ENCODE results near the gene RIT1. TPM values are rescaled to one million over a fixed set of nuclear protein-coding genes. Genes with fewer than 3 reads are reported as not detected.

RIT1 gene
- total and polyA plus RNA-seq, 2 donors (not counting 3 experiments of a cell fraction or from before 2014, with no cell fraction given): 46.4 to 65.5 TPM

DNA sequence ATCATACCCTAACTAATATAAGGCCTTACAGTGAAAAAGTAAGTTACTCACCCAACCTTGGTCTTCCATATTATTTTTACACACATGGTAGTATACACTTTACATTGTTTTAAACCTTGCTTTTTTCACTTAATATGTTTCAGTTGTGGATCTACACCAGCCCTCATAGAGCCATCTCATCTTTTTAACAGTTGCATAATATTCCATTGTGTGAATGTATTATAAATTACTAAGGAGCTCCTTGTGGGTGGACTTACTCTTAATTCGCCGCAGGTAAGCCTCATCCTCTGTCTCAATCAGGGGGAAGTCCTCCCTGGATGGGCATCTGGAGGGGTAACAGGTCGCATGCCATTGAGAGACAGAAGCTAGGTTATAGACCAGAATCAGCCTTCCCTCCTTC, 43.5 kb upstream of the RIT1 start:
- Histone ChIP-seq H3K9ac (replicated peaks; ENCODE audit: extremely low read depth, insufficient read depth, low read length) (no peak overlapping the region), H3K4me3 (replicated peaks in 1 of 3; ENCODE audit: insufficient read depth in 1 of 3, low read depth in 1 of 3, low read length in 3 of 3) (no peak overlapping the region), H2AFZ (ENCODE audit: low read depth, low read length) (no peak overlapping the region), H3K9me3 (replicated peaks; ENCODE audit: control insufficient read depth, insufficient read depth, low read length) (no peaks in the 10 kb centered on the region), H3K79me2 (ENCODE audit: control insufficient read depth, insufficient read depth, low read length) (peaks cover 4% of the 10 kb centered on the region), H4K20me1 (replicated peaks; ENCODE audit: control insufficient read depth, extremely low read depth, insufficient read depth, low read length) (no peaks in the 10 kb centered on the region), H3K36me3 (ENCODE audit: control insufficient read depth in 2 of 2, extremely low read depth in 1 of 2, insufficient read depth in 2 of 2, low read length in 2 of 2) (peaks cover 51 to 60% of the 10 kb centered on the region in 2 experiments), H3K4me2 (ENCODE audit: insufficient read depth, low read length) (no peak overlapping the region), H3K27ac (ENCODE audit: insufficient read depth, low read depth, low read length) (no peak overlapping the region), H3K4me1 (ENCODE audit: control insufficient read depth, extremely low read depth, insufficient read depth, low read length) (no peaks in the 10 kb centered on the region), H3K9me1 (replicated peaks; ENCODE audit: control insufficient read depth, extremely low read depth, insufficient read depth, low read length) (no peaks in the 10 kb centered on the region), H3K27me3 (ENCODE audit: control insufficient read depth in 2 of 2, insufficient read depth in 2 of 2, low read length in 2 of 2) (no peaks in the 10 kb centered on the region)
- intact Hi-C loops (cut with micrococcal nuclease) (no loop called here), dilution Hi-C loops (cut with MboI; ENCODE audit: extremely low pct_ligation_motif_present, low sequenced_read_pairs) (no loop called here)
- ChIA-PET CTCF (interaction anchor here (1.0 to 5.8 kb wide), 4 partner anchors 16 to 112 kb away, joined by 3 to 27 read pairs (median 4); no protein-coding TSS in a partner anchor), POLR2A (no interaction called here)
- DNase-seq (ENCODE audit: low read depth, low spot score) (no peak), FAIRE-seq (no peak)
- BruUV-seq (replicated peaks): no TSS peak
- no peak for TF ChIP-seq MYC (IDR thresholded peaks at IDR 0.05; ENCODE audit: low read depth, low read length)

DNA sequence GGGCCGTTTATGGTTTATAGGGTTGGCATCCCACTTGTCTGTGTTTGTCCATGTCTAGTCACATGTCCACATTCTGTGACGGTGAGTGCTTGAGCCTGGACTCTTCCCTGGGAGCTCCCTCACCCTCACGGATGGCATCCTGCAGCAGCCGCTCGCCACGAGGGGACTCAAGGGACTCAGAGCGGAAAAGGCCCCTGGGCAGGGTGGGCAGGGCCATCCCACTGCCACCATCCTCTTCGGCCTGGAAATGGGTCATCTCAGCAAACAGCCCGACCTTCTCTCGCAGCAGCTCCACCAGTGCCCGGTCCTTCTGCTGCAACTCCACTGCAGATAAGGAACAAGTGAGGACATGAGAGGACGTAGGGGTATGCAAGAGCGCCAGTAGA, 41.3 kb upstream of the RIT1 start:
- H3K79me2 ChIP-seq (ENCODE audit: control insufficient read depth, insufficient read depth, low read length): no peaks in the 10 kb centered on the region
- dilution Hi-C loops (cut with MboI; ENCODE audit: extremely low pct_ligation_motif_present, low sequenced_read_pairs): no loop called here
- CTCF ChIA-PET: interaction anchor here (1.7 to 5.8 kb wide), 2 partner anchors 24 to 37 kb away, joined by 4 to 27 read pairs; no protein-coding TSS in a partner anchor
- DNase-seq (ENCODE audit: low read depth, low spot score) (no peak), FAIRE-seq (no peak)
- POLR2A ChIA-PET: no interaction called here
- H3K4me2 ChIP-seq (ENCODE audit: insufficient read depth, low read length): no peak overlapping the region
- H2AFZ ChIP-seq (ENCODE audit: low read depth, low read length): no peak overlapping the region
- no peaks in the 10 kb centered on the region for H3K27me3 ChIP-seq (ENCODE audit: control insufficient read depth in 2 of 2, insufficient read depth in 2 of 2, low read length in 2 of 2)
- intact Hi-C loops (cut with micrococcal nuclease): no loop called here
- no peak overlapping the region for H3K9ac ChIP-seq (replicated peaks; ENCODE audit: extremely low read depth, insufficient read depth, low read length)
- peaks cover 45 to 55% of the 10 kb centered on the region in 2 experiments for H3K36me3 ChIP-seq (ENCODE audit: control insufficient read depth in 2 of 2, extremely low read depth in 1 of 2, insufficient read depth in 2 of 2, low read length in 2 of 2)
- no peaks in the 10 kb centered on the region for H4K20me1 ChIP-seq (replicated peaks; ENCODE audit: control insufficient read depth, extremely low read depth, insufficient read depth, low read length)
- H3K9me1 ChIP-seq (replicated peaks; ENCODE audit: control insufficient read depth, extremely low read depth, insufficient read depth, low read length): no peaks in the 10 kb centered on the region
- BruUV-seq (replicated peaks): no TSS peak
- H3K4me1 ChIP-seq (ENCODE audit: control insufficient read depth, extremely low read depth, insufficient read depth, low read length): no peaks in the 10 kb centered on the region
- H3K4me3 ChIP-seq (replicated peaks in 1 of 3; ENCODE audit: insufficient read depth in 1 of 3, low read depth in 1 of 3, low read length in 3 of 3): no peak overlapping the region
- no peaks in the 10 kb centered on the region for H3K9me3 ChIP-seq (replicated peaks; ENCODE audit: control insufficient read depth, insufficient read depth, low read length)
- H3K27ac ChIP-seq (ENCODE audit: insufficient read depth, low read depth, low read length): no peak overlapping the region
- TF ChIP-seq, protein P1, sequence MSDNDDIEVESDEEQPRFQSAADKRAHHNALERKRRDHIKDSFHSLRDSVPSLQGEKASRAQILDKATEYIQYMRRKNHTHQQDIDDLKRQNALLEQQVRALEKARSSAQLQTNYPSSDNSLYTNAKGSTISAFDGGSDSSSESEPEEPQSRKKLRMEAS (IDR thresholded peaks at IDR 0.05; ENCODE audit: insufficient read depth, insufficient read length): no peak
- TF ChIP-seq POLR2AphosphoS5 (IDR thresholded peaks at IDR 0.05; ENCODE audit: insufficient read depth, low read depth, low read length) (no peak), MYC (IDR thresholded peaks at IDR 0.05; ENCODE audit: low read depth, low read length) (no peak), POLR2A (IDR thresholded peaks at IDR 0.05; ENCODE audit: low read depth, low read length) (no peak), FOS (IDR thresholded peaks at IDR 0.05; ENCODE audit: borderline replicate concordance, insufficient read depth, low read length) (no peak), EZH2 (IDR thresholded peaks at IDR 0.05; ENCODE audit: borderline replicate concordance, low read depth, low read length, severe bottlenecking) (no peak), JUN (IDR thresholded peaks at IDR 0.05; ENCODE audit: borderline replicate concordance, insufficient read depth, insufficient read length, low read depth) (no peak), GATA2 (IDR thresholded peaks at IDR 0.05; ENCODE audit: insufficient read depth, insufficient read length, low read depth, low read length) (no peak)
- TF ChIP-seq, protein P2, sequence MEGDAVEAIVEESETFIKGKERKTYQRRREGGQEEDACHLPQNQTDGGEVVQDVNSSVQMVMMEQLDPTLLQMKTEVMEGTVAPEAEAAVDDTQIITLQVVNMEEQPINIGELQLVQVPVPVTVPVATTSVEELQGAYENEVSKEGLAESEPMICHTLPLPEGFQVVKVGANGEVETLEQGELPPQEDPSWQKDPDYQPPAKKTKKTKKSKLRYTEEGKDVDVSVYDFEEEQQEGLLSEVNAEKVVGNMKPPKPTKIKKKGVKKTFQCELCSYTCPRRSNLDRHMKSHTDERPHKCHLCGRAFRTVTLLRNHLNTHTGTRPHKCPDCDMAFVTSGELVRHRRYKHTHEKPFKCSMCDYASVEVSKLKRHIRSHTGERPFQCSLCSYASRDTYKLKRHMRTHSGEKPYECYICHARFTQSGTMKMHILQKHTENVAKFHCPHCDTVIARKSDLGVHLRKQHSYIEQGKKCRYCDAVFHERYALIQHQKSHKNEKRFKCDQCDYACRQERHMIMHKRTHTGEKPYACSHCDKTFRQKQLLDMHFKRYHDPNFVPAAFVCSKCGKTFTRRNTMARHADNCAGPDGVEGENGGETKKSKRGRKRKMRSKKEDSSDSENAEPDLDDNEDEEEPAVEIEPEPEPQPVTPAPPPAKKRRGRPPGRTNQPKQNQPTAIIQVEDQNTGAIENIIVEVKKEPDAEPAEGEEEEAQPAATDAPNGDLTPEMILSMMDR (IDR thresholded peaks at IDR 0.05; ENCODE audit: extremely low read depth in 1 of 2, insufficient read depth in 1 of 2, low read depth in 1 of 2, low read length in 2 of 2): no peak
